SH-SY5Y (cell line): ENCODE data around the gene C16orf78.

Source experiments
- GATA2 ChIP-seq: IDR thresholded peaks from 2 replicates; pipeline ENCODE4 v1.6.1; 2011; ENCODE audit warnings: mild to moderate bottlenecking, low read depth, low read length
- GATA3 ChIP-seq: IDR thresholded peaks from 2 replicates; pipeline ENCODE4 v1.6.1; 2011; ENCODE audit warnings: low read depth, mild to moderate bottlenecking, low read length, moderate library complexity

Gene C16orf78

DNA sequence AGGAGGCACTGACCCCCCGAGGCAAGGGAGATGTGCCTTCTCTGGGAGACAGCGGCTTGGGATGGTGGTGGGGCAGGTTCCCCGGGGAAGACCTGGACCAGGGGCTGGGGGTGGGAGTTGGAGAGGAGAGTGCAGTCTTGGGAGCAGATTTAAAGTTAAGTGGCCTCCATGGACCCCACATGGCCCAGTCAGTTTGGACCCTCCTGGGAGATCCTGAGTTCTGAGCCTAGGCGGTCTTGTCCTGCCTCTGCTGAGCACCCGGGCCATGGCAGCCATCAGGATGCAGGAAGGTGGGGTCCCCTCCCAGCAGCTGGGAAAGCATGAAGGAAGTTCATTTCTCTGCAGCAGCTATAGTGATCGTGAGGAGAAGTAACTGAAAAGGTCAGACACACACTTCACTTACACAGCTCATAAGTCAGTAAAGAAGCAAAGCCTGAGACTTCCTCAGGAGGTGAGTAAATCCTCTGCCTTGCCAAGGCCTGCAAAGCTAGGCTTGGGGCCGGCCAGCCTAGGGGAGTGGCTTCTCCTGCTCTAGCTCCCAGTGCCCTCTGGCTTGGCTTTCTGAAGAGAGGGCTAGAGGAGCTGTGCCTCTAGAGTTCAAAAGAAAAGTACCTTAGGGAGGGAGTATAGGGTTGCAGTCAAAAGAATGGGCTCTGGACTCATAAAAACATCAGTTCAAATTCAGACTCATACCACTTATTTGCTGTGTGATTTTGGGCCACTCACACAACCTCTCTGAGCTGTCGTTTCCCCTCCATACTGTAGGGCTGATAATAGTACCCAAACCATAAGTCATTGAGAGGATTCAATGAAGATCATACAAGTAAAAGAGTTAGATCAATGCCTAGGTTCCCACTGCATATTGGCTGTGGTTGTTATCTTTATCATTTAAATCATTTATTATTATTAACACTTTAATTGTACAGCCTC lies 31.0 kb upstream of the C16orf78 start:
- TF ChIP-seq GATA3 (no peak), GATA2 (no peak)

DNA sequence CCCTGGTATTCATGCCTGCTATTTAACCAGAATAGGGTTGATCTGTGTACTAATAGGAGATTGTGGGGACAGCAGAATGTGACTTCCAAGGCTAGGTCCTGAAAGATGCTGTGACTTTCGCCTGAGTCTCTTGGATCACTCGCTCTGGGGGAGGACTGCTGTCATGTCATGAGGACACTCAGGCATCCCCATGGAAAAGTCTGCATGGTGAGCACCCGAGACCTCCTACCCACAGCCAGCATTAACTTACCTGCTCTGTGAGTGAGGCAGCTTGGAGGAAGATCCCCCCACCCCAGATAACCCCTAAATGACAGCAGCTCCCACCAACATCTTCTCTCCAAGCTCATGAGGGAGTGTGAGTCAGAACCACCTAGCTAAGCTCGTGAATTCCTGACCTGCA lies 30.3 kb upstream of the C16orf78 start:
- TF ChIP-seq GATA3, result no peak
- no peak for TF ChIP-seq GATA2

DNA sequence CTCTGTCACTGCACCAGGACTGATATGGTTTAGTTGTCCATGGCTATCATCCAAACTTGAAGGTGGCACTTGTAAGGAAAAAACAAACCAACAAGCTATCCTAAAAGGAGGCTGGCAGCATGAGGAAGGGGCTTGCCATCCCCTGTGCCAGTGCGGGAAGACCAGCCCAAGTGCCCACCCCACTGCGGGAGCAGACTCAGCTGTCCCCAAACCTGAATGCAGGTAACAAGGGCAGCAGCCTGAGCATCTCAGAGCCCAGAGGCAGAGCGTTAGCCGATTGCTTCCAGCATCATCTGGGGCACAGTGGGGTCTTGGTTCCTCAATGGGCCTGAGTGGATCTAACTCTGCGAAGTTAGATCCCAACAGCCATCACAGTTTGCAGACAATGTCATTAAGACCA lies 29.2 kb upstream of the C16orf78 start:
- no peak for TF ChIP-seq GATA3
- TF ChIP-seq GATA2, result no peak

DNA sequence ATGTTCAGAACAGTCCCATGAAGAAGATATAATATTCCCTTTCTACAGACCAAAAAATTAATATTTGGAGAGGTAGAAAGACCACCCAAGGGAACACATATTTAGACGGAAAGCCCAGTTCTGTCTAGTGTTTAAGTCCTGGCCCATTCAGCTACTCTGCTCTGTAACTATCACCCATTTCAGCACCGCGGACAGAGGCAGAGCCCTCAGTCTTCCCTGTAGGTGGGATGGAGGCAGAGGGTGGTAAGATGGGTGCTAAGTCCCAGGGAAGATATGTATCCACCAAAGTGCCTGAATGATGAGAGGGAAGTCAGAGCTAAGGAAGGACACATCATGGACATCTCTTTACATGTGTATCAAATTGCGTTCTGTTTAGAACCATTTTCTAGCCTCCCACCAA lies 27.8 kb upstream of the C16orf78 start:
- TF ChIP-seq GATA2 (no peak), GATA3 (no peak)

DNA sequence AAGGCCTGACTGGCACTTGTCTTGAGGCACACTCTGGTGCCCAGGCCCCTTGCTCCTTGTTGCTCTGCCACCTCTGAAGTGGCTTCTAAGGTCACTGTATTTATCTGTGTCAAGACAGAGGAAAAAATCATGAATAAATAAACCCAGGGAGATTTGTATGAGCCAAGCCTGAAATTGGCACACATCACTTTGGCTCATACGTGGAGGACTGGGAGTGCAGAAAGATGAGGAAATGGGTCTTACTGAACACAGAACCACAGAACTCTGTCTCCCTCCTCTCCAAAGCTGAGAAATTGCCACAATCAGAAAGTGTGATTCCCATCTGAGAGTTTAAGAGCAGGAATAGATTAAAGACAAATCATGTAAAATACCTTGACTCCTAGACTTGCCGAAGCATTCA lies 27.1 kb upstream of the C16orf78 start:
- TF ChIP-seq GATA3 (no peak), GATA2 (no peak)

DNA sequence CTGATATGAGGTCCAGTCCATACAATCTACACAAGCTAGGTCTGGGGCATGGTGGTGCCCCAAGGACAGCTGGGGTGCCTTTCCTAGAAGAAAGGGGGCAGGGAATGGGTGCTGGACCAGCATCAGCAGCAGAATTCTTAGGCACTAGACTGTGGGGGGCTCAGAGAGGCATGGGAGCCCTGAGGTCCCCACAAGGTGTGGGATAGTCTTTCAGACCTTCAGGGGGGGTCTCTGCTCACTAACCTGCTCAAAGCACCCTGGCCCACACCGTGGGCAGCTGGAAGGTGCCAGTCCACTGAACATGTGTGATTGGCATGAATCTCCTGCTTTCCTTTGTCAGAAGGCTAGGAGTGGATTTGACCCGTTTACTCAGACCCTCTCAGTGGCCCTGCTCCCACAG lies 26.1 kb upstream of the C16orf78 start:
- TF ChIP-seq GATA2 (no peak), GATA3 (no peak)

DNA sequence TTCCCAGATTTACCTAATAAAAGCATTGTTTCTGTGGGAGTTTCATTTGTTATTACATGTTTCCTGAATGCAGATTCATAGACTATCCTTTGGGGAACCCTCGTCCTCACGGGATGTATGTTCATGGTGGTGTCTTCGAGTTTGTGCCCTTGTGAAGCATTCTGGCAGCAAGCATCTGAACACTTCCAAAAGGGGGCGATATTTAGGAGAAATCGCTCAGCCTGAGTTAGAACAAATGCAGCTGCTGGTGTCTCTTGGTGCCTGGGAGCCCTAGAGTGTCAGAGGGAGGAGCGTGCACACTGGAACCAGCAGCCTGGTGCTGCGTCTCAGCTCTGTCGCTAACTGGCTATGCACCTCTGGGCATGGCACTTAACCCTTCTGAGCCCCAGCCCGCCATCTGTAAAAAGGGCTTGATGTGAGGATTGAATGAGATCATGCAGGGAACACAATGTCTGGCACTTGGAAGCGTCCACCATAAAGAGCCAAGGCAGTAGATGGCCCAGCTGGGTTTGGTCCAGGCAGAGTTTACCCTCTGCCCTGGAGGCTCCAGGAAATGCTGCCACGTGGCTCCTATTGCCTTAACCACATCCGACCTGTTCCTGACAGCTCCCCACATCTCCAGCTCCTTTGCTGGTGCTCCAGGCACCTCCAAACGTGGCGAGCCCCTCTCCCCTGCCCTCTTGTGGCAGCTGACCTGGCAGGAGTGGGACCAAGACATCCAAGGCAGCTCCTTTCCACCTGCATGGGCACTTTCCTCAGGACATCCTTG lies 25.0 kb upstream of the C16orf78 start:
- TF ChIP-seq GATA3 (no peak), GATA2 (no peak)

DNA sequence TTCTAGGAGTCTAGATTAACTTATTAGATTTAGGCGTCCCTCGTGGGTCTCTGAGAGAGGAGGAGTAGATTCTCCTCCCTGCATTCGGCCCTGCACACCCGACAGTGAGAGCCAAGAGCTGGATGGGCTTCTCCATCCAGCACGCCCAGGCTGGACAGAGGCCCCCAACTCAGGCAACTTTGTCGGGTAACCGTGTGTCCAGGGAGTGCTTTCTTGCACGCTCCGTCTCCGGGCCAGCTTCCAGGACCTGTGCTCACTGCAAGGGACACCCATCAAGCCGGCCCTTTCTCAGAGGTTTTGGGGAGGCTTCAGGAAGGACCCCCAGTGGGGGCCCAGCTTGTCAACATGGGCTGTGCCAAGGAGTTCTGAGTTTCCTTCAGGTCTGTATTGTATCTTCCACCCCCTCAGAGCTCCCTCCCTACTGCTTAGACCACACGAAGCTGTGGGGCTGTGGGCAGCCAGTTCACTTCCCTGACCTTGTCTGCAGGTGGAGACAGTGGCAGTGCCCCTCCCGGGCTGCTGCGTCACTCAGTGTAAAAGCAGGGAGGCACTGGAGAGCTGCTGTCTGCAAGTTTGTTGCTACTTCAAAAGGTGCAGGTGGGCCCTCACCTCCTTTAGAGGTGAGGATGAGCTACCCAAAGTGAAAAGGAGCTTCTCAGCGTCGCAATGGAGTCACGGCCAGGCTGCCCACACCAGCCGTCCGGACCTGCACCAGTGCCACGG lies 24.0 kb upstream of the C16orf78 start:
- TF ChIP-seq GATA2 (no peak), GATA3 (no peak)

DNA sequence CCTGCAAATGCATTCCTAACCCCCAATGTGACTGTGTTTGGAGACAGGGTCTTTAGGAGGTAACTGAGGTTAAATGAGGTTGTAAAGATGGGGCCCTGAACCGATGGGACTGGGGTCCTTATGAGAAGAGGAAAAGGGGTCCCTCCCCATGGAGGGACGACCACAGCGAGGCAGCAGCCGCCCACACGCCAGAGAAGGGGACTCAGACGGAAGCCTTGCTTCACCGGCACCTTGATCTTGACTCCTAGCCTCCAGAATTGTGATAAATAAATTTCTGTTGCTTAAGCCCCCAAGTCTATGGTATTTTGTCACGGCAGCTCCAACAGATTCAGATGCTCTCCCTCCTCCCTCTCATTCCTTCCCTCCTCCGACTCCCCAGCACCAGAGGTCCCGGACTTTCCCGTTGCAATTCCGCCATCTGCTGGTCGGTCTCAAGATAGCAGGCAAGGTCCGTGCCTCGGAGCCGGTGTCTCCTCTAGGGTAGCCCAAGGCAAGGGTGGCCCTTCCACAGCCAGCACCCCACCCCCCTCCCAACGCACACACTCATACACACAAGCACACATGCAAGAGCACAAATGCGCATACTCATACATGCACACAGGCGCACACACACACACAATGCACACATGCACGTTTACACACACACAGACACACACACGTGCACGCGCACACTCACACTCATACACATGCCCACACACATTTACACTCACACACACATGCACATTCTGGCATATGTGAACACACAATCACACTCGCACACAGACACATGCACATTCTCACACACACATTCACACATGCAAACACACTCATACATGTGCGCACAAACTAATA lies 23.1 kb upstream of the C16orf78 start:
- TF ChIP-seq GATA3 (no peak), GATA2 (no peak)

DNA sequence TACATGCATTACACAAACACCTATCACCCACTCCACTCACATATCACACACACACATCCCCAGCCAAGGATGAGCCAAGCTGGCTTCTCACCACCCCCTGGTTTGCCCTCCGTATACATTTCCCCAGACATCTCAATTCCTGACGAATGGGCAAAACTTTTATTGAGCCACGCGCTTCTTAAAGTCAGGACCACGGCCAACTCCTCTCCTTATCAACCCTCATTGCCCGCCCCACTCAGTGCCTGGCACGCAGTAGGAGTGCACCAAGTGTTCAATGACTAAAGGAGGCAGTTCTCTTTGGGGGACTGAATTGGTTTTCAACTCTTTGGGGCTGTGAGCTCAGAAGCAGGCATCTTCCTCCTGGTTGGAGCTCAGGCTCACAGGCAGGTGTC lies 22.5 kb upstream of the C16orf78 start:
- TF ChIP-seq GATA3, result no peak
- no peak for TF ChIP-seq GATA2

DNA sequence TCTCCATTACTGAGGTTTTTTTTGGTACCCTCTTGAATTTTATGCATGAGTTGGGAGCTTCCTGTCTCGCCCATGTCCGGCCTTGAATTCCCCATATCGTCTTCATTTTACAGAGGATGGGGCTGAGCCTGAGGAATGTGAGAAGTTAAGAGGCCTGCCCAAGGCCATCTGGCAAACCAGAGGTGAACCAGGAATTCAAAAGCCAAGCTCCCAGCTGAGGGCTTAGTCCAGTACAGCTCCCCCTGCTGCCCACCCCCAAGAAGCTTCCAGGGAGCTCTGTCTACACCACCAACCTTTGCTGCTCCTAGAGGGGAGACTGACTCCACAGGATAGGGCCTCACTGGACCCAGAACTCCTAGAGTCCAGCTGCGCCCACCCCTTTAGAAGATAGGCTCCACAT lies 20.7 kb upstream of the C16orf78 start:
- no peak for TF ChIP-seq GATA2
- TF ChIP-seq GATA3, result no peak

DNA sequence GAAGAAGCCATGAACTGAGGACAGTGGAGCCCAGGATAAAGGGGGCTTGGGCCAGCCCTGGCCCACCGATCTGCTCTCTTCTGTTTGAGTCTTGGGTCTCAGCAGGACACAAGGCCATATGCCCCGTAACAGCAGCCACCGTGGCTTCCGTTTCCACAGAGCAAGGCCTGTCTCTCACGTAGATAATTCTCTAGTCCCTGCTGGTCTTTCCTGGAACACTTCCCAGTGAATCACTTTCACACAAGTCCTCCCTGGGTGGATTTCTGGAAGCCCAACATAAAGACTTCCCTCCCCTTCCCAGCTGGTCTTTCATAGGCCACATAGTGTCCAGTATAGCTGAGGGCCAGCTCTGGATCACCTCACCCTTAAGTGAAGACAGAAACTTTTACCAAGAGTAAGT lies 19.9 kb upstream of the C16orf78 start:
- no peak for TF ChIP-seq GATA2
- TF ChIP-seq GATA3, result no peak

DNA sequence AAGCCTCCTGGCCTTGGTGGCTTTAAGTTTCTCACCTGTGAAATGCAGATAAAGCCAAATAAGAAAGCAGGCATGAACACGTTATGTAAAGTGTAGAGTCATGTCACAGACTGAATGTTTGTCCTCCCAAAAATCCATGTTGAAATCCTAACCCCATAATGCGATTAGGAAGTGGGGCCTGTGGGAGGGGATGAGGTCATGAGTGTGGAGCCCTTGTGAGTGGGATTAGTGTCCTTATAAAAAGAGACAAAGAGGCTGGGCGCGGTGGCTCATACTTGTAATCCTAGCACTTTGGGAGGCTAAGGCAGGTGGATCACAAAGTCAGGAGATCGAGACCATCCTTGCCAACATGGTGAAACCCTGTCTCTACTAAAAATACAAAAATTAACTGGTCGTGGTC lies 19.5 kb upstream of the C16orf78 start:
- TF ChIP-seq GATA3 (no peak), GATA2 (no peak)

DNA sequence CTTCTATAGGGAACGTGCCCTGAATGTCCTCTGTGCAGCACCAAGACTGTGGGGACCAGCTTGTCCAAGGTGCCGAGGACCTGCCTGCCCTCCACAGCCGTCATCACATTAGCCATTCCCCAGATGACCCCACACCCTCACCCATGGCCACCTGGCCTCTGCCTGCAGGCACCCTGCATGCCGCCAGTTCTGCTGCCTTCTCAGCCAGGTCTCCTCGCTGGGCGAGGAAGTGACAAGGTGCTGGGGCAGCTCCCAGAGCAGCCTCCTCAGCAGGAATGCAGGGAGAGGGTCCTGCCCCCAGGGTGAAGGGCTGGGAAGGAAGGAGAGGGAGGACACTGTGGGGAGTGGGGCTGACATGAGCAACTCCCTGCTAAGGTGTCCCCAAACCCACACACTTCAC lies 18.6 kb upstream of the C16orf78 start:
- no peak for TF ChIP-seq GATA2
- no peak for TF ChIP-seq GATA3
